Measurements from ENCODE around the gene PDE8A. TPM values are rescaled to one million over a fixed set of nuclear protein-coding genes. Genes with fewer than 3 reads are reported as not detected.

PDE8A gene
- total and polyA plus RNA-seq, 10 of the 15 experiments (the other 5 are each of a cell fraction or from before 2014, with no cell fraction given): 6.7 to 69.2 (median 27.2) TPM

DNA sequence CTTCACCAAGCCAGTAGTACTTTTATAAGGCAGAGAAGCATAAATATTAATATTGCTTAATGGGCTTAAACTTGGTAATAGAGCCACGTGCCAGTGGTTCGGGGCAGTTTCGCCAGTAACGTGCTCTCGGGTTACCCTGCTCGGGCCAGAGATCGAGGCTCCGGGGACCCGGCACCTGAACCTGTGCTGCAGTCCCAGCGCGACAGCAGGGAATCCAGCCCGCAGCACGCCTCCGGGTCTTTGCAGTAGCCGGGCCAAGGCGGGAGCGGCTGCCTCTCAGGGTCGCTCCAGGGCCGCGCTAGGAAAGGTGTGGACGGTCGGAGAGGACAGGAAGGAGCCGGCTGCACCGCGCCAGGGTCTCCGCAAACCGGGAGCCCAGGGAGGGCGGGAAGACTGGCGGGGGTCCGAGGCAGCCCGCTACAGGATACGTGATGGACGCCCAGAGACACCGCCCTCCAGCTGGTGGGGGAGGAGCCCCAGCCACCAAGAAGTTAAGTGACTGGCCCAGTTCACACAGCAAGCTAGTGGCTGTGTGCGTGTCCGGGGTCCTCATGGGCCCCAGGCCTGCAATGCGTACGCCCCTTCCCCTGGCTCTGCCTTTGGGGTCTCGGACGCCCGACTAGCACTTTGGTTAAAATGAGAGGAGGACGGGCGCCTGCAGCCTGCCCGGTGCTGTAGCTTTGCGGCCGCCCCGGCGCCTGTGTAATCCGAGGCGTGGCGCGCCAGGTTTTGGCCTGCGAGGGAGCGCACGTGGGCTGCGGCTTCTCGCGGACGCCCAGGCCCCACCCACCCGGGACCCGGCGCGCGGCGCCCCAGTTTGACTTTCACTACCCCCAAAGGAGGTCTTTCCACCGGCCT is 1.2 kb upstream of the PDE8A start (continued):
- no peak for TF ChIP-seq MYB (IDR thresholded peaks at IDR 0.05; ENCODE audit: borderline replicate concordance, low read depth, low read length)
- TF ChIP-seq HCFC1 (IDR thresholded peaks at IDR 0.05; ENCODE audit: low read length): no peak
- TF ChIP-seq SREBF2 (IDR thresholded peaks at IDR 0.05; ENCODE audit: low read length): no peak
- TF ChIP-seq, protein P1, sequence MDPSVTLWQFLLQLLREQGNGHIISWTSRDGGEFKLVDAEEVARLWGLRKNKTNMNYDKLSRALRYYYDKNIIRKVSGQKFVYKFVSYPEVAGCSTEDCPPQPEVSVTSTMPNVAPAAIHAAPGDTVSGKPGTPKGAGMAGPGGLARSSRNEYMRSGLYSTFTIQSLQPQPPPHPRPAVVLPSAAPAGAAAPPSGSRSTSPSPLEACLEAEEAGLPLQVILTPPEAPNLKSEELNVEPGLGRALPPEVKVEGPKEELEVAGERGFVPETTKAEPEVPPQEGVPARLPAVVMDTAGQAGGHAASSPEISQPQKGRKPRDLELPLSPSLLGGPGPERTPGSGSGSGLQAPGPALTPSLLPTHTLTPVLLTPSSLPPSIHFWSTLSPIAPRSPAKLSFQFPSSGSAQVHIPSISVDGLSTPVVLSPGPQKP (IDR thresholded peaks at IDR 0.05; ENCODE audit: low read depth, low read length): no peak
- TF ChIP-seq PAX8 (IDR thresholded peaks at IDR 0.05): no peak
- TF ChIP-seq CBX5 (IDR thresholded peaks at IDR 0.05; ENCODE audit: low read depth): no peak
- TF ChIP-seq DPF2 (IDR thresholded peaks at IDR 0.05): peak; percentile 51
- no peak for TF ChIP-seq ZZZ3 (IDR thresholded peaks at IDR 0.05; ENCODE audit: control insufficient read depth, insufficient read length, low read depth)
- TF ChIP-seq, protein P2, sequence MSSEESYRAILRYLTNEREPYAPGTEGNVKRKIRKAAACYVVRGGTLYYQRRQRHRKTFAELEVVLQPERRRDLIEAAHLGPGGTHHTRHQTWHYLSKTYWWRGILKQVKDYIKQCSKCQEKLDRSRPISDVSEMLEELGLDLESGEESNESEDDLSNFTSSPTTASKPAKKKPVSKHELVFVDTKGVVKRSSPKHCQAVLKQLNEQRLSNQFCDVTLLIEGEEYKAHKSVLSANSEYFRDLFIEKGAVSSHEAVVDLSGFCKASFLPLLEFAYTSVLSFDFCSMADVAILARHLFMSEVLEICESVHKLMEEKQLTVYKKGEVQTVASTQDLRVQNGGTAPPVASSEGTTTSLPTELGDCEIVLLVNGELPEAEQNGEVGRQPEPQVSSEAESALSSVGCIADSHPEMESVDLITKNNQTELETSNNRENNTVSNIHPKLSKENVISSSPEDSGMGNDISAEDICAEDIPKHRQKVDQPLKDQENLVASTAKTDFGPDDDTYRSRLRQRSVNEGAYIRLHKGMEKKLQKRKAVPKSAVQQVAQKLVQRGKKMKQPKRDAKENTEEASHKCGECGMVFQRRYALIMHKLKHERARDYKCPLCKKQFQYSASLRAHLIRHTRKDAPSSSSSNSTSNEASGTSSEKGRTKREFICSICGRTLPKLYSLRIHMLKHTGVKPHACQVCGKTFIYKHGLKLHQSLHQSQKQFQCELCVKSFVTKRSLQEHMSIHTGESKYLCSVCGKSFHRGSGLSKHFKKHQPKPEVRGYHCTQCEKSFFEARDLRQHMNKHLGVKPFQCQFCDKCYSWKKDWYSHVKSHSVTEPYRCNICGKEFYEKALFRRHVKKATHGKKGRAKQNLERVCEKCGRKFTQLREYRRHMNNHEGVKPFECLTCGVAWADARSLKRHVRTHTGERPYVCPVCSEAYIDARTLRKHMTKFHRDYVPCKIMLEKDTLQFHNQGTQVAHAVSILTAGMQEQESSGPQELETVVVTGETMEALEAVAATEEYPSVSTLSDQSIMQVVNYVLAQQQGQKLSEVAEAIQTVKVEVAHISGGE (CRISPR knock-in tag; IDR thresholded peaks at IDR 0.05): no peak
- no peak for TF ChIP-seq CEBPB (IDR thresholded peaks at IDR 0.05; ENCODE audit: borderline replicate concordance in 1 of 2, low read depth in 2 of 2, low read length in 2 of 2)
- TF ChIP-seq SMARCA5 (IDR thresholded peaks at IDR 0.05): no peak
- peak; percentile 76 for TF ChIP-seq MXI1 (IDR thresholded peaks at IDR 0.05; ENCODE audit: low read depth, low read length)
- no peak for TF ChIP-seq CBFB (IDR thresholded peaks at IDR 0.05; ENCODE audit: low read depth)
- TF ChIP-seq ZSCAN29 (IDR thresholded peaks at IDR 0.05): peak; percentile 83
- TF ChIP-seq FOXM1 (IDR thresholded peaks at IDR 0.05; ENCODE audit: low read depth, low read length): no peak
- TF ChIP-seq NKRF (conservative IDR thresholded peaks at IDR 0.05): peak; percentile 98
- no peak for TF ChIP-seq NFYA (IDR thresholded peaks at IDR 0.05; ENCODE audit: borderline replicate concordance, low read depth, low read length)
- TF ChIP-seq ZNF687 (IDR thresholded peaks at IDR 0.05): peak; percentile 21; the same call in 1 of the 2 replicates
- no peak for TF ChIP-seq STAT3 (IDR thresholded peaks at IDR 0.05; ENCODE audit: low read depth, low read length)
- peak; percentile 70 for TF ChIP-seq POLR2A (IDR thresholded peaks at IDR 0.05; ENCODE audit: low read depth, low read length)
- peak in 1 of 2 experiments; percentile 51; a peak in 1 of 4 replicates for TF ChIP-seq IKZF2 (IDR thresholded peaks at IDR 0.05)
